ENCODE measurements around the gene TMEM270. TPM values are rescaled to one million over a fixed set of nuclear protein-coding genes. Genes with fewer than 3 reads are reported as not detected.
A peak's percentile ranks its signal among the peaks of the same experiment; 100 is the strongest.

The TMEM270 gene
- total and polyA plus RNA-seq, 2 of the 8 experiments (the other 6 are each of a cell fraction or from before 2014, with no cell fraction given), result 0.26 TPM; not detected in 1

DNA sequence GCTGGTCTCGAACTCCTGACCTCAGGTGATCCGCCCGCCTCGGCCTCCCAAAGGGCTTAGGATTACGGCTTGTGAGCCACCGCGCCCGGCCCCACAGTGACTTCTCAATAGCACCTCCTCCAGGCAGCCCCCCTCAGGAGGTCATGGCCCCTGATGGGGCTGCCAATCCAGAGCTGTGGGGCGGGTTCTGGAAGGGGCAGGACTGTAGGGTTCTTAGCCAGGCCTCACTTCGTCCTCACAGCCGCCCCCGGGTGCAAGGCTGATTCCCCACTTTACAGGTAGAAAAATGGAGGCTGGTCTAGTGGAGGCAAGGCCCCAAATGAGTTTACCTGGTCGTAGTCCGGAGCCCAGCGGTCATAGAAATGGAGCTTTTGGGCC is 19.3 kb upstream of the TMEM270 start:
- WGBS, 2 experiments (ENCODE audit: extremely low coverage in 1 of 2, insufficient coverage in 1 of 2, insufficient read length in 1 of 2, insufficient replicate concordance in 2 of 2, low coverage in 1 of 2, low lambda C conversion rate in 2 of 2, missing lambda C conversion rate in 1 of 2), result 44% methylated on average over 15 of the region's 15 CpGs; no CpG with 5 or more reads in 1 of the 2 experiments
- TF ChIP-seq RAD21 (IDR thresholded peaks at IDR 0.05 in 1 of 2, conservative IDR thresholded peaks at IDR 0.05 in 1 of 2; ENCODE audit: low read depth in 2 of 2, low read length in 2 of 2) (peak in 1 of 2 experiments; percentile 23; a peak in 1 of 4 replicates), KDM4A (IDR thresholded peaks at IDR 0.05; ENCODE audit: low read depth, low read length, severe bottlenecking) (peak; percentile 50), EGR1 (IDR thresholded peaks at IDR 0.05; ENCODE audit: borderline replicate concordance, low read depth, low read length) (no peak), KDM1A (IDR thresholded peaks at IDR 0.05; ENCODE audit: borderline replicate concordance, low read length) (peak; percentile 54; the same call in 1 of the 2 replicates), SIX5 (IDR thresholded peaks at IDR 0.05; ENCODE audit: low read depth, low read length) (no peak)
- H3K18ac ChIP-seq (ENCODE audit: extremely low read depth, low read length), result peak overlapping the region; percentile 87; the same call in 1 of the 2 replicates
- FAIRE-seq, result no peak
- H3K14ac ChIP-seq (ENCODE audit: insufficient read length), result no peak overlapping the region
- no peak overlapping the region for H2AK5ac ChIP-seq (ENCODE audit: low read depth, low read length)
- no peaks in the 10 kb centered on the region for H3K9me3 ChIP-seq (ENCODE audit: insufficient read depth in 2 of 2, low read depth in 1 of 2, low read length in 1 of 2)
- POLR2A ChIA-PET (ENCODE audit: partially characterized antibody), result interaction anchor here (0.7 to 6.5 kb wide), 10 partner anchors 9 to 107 kb away, joined by 3 to 96 read pairs (median 4); partner anchors contain the start of genes CLDN3 and CLDN4
- H3K4me3 ChIP-seq (ENCODE audit: extremely low read depth in 1 of 4, insufficient read depth in 2 of 4, low read depth in 3 of 4, low read length in 4 of 4), result peak overlapping the region; percentile 52 to 78 (median 58)
- H3K27ac ChIP-seq (ENCODE audit: low read depth, low read length), result 0 out of 2 replicates have a peak overlapping the region, but pooled peaks have one; percentile 61
- H3K36me3 ChIP-seq (ENCODE audit: control insufficient read depth in 2 of 4, insufficient read depth in 4 of 4, low read length in 3 of 4), result no peaks in the 10 kb centered on the region
- no peak overlapping the region for H2BK120ac ChIP-seq (replicated peaks; ENCODE audit: low read depth, low read length)
- H4K5ac ChIP-seq (ENCODE audit: insufficient read length, low read depth, low read length), result no peak overlapping the region
- 0 out of 2 replicates have a peak overlapping the region, but pooled peaks have one; percentile 61 for H2BK20ac ChIP-seq (ENCODE audit: low read length)
- H3K79me2 ChIP-seq (ENCODE audit: control insufficient read depth in 1 of 2, insufficient read depth in 2 of 2, low read length in 2 of 2), result no peaks in the 10 kb centered on the region
- H2BK15ac ChIP-seq (ENCODE audit: low read length), result 0 out of 2 replicates have a peak overlapping the region, but pooled peaks have one; percentile 29
- H2BK5ac ChIP-seq (ENCODE audit: low read depth, low read length), result peak overlapping the region; percentile 87; the same call in 1 of the 2 replicates
- peak overlapping the region; percentile 3 for H3K4ac ChIP-seq (replicated peaks; ENCODE audit: insufficient read length, low read depth, low read length)
- H2BK12ac ChIP-seq (ENCODE audit: low read depth, low read length), result peak overlapping the region; percentile 60; the same call in 1 of the 2 replicates
- 0 out of 2 replicates have a peak overlapping the region, but pooled peaks have one; percentile 88 for H4K8ac ChIP-seq (ENCODE audit: extremely low read depth, insufficient read depth, low read length)
- H3K4me1 ChIP-seq (replicated peaks in 1 of 4; ENCODE audit: control insufficient read depth in 3 of 4, insufficient read depth in 4 of 4, low read length in 3 of 4), result peaks cover 0 to 11% (median 5%) of the 10 kb centered on the region in 4 experiments; a peak in 5 of 7 replicates
- no peak overlapping the region for H2AFZ ChIP-seq (ENCODE audit: low read length)
- peak overlapping the region; percentile 82 for H3K56ac ChIP-seq (replicated peaks; ENCODE audit: insufficient read length, low read depth, low read length)
- H4K20me1 ChIP-seq (replicated peaks in 1 of 2; ENCODE audit: control insufficient read depth in 1 of 2, insufficient read depth in 2 of 2, low read length in 2 of 2), result no peaks in the 10 kb centered on the region
- peak overlapping the region; percentile 63 to 79 for H3K4me2 ChIP-seq (ENCODE audit: insufficient read depth in 1 of 2, low read depth in 2 of 2, low read length in 2 of 2)
- peak overlapping the region in 3 of 4 experiments; percentile 56 to 60 (median 58); a peak in 1 of 7 replicates for H3K9ac ChIP-seq (replicated peaks in 1 of 4; ENCODE audit: extremely low read depth in 1 of 4, low read depth in 3 of 4, low read length in 3 of 4)
- H3K79me1 ChIP-seq (ENCODE audit: low read depth, low read length), result no peaks in the 10 kb centered on the region
- no peak overlapping the region for H3K23ac ChIP-seq (ENCODE audit: insufficient read length)
- H3K27me3 ChIP-seq (replicated peaks in 1 of 4; ENCODE audit: control insufficient read depth in 3 of 4, extremely low read depth in 1 of 4, insufficient read depth in 3 of 4, low read length in 3 of 4), result no peaks in the 10 kb centered on the region
- peak in 1 of 2 experiments; percentile 71 for DNase-seq (ENCODE audit: low read depth in 1 of 2, low spot score in 2 of 2)
- H4K91ac ChIP-seq (replicated peaks; ENCODE audit: insufficient read length, low read length), result peak overlapping the region; percentile 85
- CTCF ChIA-PET (ENCODE audit: partially characterized antibody), result interaction anchor here (0.6 to 7.1 kb wide), 8 partner anchors 10 to 185 kb away, joined by 3 to 65 read pairs (median 10); partner anchors contain the start of genes ABHD11 and CLDN4
- H3K23me2 ChIP-seq (ENCODE audit: low read depth, low read length), result peaks cover 6% of the 10 kb centered on the region; the same call in 1 of the 2 replicates
